RWPE1 (cell line): ENCODE results near the gene MC4R.
"Not testable (repeated sequence)": the region's sequence is repeated elsewhere in the genome, so short reads cannot be mapped to it uniquely, and the experiment has no call there.

Experiments used
- CTCF ChIA-PET: fragments of 350-600 bp; sonication (Branson Sonifier 250); formaldehyde crosslinking; extraction: SDS; loops from one replicate; lab custom pipeline; 2021; lab: Yijun Ruan, JAX
- POLR2A ChIA-PET: fragments of 400-600 bp; formaldehyde crosslinking; extraction: SDS; loops from one replicate; lab custom pipeline; 2020; ENCODE audit warnings: antibody characterized with exemption; ENCODE audit not compliant: low non-redundant PET; lab: Yijun Ruan, JAX
- DNase-seq: peaks from one replicate; pipeline ENCODE4 v3.0.0; 2012; ENCODE audit warnings: low spot score
- H3K27ac ChIP-seq: fragments of 450-650 bp; 2 replicates; pipeline ENCODE4 v1.5.1; 2017
- CTCF ChIP-seq: fragments of 450-650 bp; conservative IDR thresholded peaks from 2 replicates; pipeline ENCODE4 v1.5.1; 2017; ENCODE audit warnings: low read depth, mild to moderate bottlenecking

MC4R gene

GRCh38 chr18:60372596-60372995, at the start of gene MC4R:
TSS of gene MC4R (minus strand) at chr18:60372775. CDS start at chr18:60372349, 426 bp downstream.
- ChIA-PET POLR2A (no interaction called here), CTCF (no interaction called here)
- no peak within 1 kb of the TSS for H3K27ac ChIP-seq
- DNase-seq: no peak
- no peak for TF ChIP-seq CTCF

GRCh38 chr18:60422306-60422705, 49.7 kb upstream of the MC4R start:
- POLR2A ChIA-PET, DNase-seq, CTCF ChIA-PET, H3K27ac ChIP-seq: not testable (repeated sequence)

- TF ChIP-seq CTCF: no peak
- no peak overlapping the region for H3K27ac ChIP-seq
- POLR2A ChIA-PET: no interaction called here
- no peak for DNase-seq
- CTCF ChIA-PET: interaction anchor here (0.6 kb wide), 1 partner anchor 434 kb away, joined by 3 read pairs; no protein-coding TSS in a partner anchor
These were observed 49.0 kb upstream of the MC4R start for GRCh38 chr18:60421356-60422118.

- H3K27ac ChIP-seq: no peak overlapping the region
- TF ChIP-seq CTCF: no peak
- DNase-seq: no peak
- POLR2A ChIA-PET: no interaction called here
- CTCF ChIA-PET: no interaction called here
These were observed 45.4 kb upstream of the MC4R start for GRCh38 chr18:60417946-60418345.

GRCh38 chr18:60413944-60414547, 41.5 kb upstream of the MC4R start:
- ChIA-PET CTCF (interaction anchor here (0.6 to 1.2 kb wide), 8 partner anchors 10 to 565 kb away, joined by 3 to 8 read pairs (median 4); no protein-coding TSS in a partner anchor), POLR2A (no interaction called here)
- no peak for DNase-seq
- peak; percentile 33; the same call in 1 of the 2 replicates for TF ChIP-seq CTCF
- no peak overlapping the region for H3K27ac ChIP-seq

- CTCF ChIA-PET: interaction anchor here (0.7 kb wide), 1 partner anchor 1318 kb away, joined by 5 read pairs; no protein-coding TSS in a partner anchor
- H3K27ac ChIP-seq: no peak overlapping the region
- no peak for TF ChIP-seq CTCF
- POLR2A ChIA-PET: no interaction called here
- DNase-seq: no peak
These were observed 39.1 kb upstream of the MC4R start for GRCh38 chr18:60411715-60412114.

- no peak for TF ChIP-seq CTCF
- no peak overlapping the region for H3K27ac ChIP-seq
- no peak for DNase-seq
- ChIA-PET CTCF (no interaction called here), POLR2A (no interaction called here)
These were observed 34.1 kb upstream of the MC4R start for GRCh38 chr18:60406721-60407120.
